ENCODE measurements around the gene VAMP5. TPM values are rescaled to one million over a fixed set of nuclear protein-coding genes. Genes with fewer than 3 reads are reported as not detected.
A peak's percentile ranks its signal among the peaks of the same experiment; 100 is the strongest.

VAMP5 gene
- total RNA-seq, 1 donor from 2014 or later: 17.1 TPM

GRCh38 chr2:85593023-85593422, 8.8 kb downstream of the VAMP5 start:
- H3K9me3 Mint-ChIP-seq (ENCODE audit: unreplicated experiment): peaks cover 3% of the 10 kb centered on the region
- Histone ChIP-seq H3K36me3 (ENCODE audit: insufficient read depth, low read length) (peaks cover 8% of the 10 kb centered on the region), H3K4me3 (ENCODE audit: insufficient read depth, low read depth, low read length) (no peak overlapping the region), H3K4me2 (ENCODE audit: low read length) (no peak overlapping the region), H3K9ac (ENCODE audit: low read length) (no peak overlapping the region), H3K27ac (ENCODE audit: low read depth, low read length) (no peak overlapping the region), H4K20me1 (ENCODE audit: insufficient read depth, low read length) (peaks cover 18% of the 10 kb centered on the region), H3K4me1 (ENCODE audit: insufficient read depth, low read length) (peaks cover 37% of the 10 kb centered on the region), H3K79me2 (ENCODE audit: insufficient read depth, low read length) (peaks cover 26% of the 10 kb centered on the region), H3K9me3 (ENCODE audit: insufficient read depth, low read depth, low read length) (no peaks in the 10 kb centered on the region), H2AFZ (ENCODE audit: low read depth, low read length) (no peak overlapping the region), H3K27me3 (ENCODE audit: insufficient read depth, low read length) (no peaks in the 10 kb centered on the region)
- TF ChIP-seq CTCF (IDR thresholded peaks at IDR 0.05; ENCODE audit: insufficient read depth, low read depth, low read length) (no peak), EZH2 (IDR thresholded peaks at IDR 0.05; ENCODE audit: insufficient read depth, low read length) (no peak)
- H3K27ac Mint-ChIP-seq (ENCODE audit: unreplicated experiment): no peak overlapping the region
- no peaks in the 10 kb centered on the region for H3K27me3 Mint-ChIP-seq (ENCODE audit: low read depth, unreplicated experiment)
- no peak for FAIRE-seq
- no peak overlapping the region for H3K4me3 Mint-ChIP-seq (ENCODE audit: unreplicated experiment)
- peaks cover 43% of the 10 kb centered on the region for H3K4me1 Mint-ChIP-seq (ENCODE audit: low read depth, unreplicated experiment)
- no peak for DNase-seq (ENCODE audit: low read depth)
- peaks cover 5% of the 10 kb centered on the region for H3K36me3 Mint-ChIP-seq (ENCODE audit: low read depth, unreplicated experiment)

DNA sequence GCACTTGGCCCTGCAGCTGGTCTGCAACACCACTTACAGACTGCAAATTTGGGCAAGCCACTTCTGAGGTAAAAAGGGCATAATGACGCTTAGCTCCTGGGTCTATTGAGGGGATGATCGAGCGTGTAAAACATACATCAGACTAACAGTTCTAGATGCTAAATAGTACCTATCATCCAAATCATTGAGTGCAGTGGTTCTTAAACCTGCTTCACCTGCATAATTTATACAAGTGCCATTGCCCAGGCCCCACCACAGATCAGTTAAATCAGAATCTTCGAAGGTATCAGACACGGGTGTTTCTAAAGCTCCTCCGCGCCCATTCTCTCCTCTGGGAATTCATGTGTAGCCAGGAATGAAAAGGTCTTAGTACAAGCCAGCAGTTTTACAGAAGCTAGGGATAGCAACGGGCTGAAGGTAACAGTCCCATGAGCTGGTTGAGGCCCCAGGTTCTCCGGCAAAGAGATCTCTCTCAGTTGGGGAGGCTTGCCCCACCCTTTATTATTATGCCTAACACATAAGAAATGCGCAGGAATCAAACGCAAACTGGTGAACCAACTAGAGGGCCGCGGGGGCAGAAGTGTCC, 10.6 kb downstream of the VAMP5 start:
- Mint-ChIP-seq H3K9me3 (ENCODE audit: unreplicated experiment) (peaks cover 3% of the 10 kb centered on the region), H3K4me3 (ENCODE audit: unreplicated experiment) (peak overlapping the region; percentile 100), H3K27me3 (ENCODE audit: low read depth, unreplicated experiment) (no peaks in the 10 kb centered on the region), H3K4me1 (ENCODE audit: low read depth, unreplicated experiment) (peaks cover 34% of the 10 kb centered on the region), H3K36me3 (ENCODE audit: low read depth, unreplicated experiment) (peaks cover 8% of the 10 kb centered on the region), H3K27ac (ENCODE audit: unreplicated experiment) (peak overlapping the region; percentile 94)
- DNase-seq (ENCODE audit: low read depth) (no peak), FAIRE-seq (no peak)
- Histone ChIP-seq H3K9ac (ENCODE audit: low read length) (peak overlapping the region; percentile 95), H3K36me3 (ENCODE audit: insufficient read depth, low read length) (peaks cover 8% of the 10 kb centered on the region), H3K27me3 (ENCODE audit: insufficient read depth, low read length) (no peaks in the 10 kb centered on the region), H4K20me1 (ENCODE audit: insufficient read depth, low read length) (peaks cover 24% of the 10 kb centered on the region), H2AFZ (ENCODE audit: low read depth, low read length) (peak overlapping the region; percentile 78), H3K4me3 (ENCODE audit: insufficient read depth, low read depth, low read length) (peak overlapping the region; percentile 93), H3K9me3 (ENCODE audit: insufficient read depth, low read depth, low read length) (no peaks in the 10 kb centered on the region), H3K4me2 (ENCODE audit: low read length) (peak overlapping the region; percentile 88), H3K79me2 (ENCODE audit: insufficient read depth, low read length) (peaks cover 30% of the 10 kb centered on the region), H3K4me1 (ENCODE audit: insufficient read depth, low read length) (peaks cover 36% of the 10 kb centered on the region), H3K27ac (ENCODE audit: low read depth, low read length) (peak overlapping the region; percentile 94)
- TF ChIP-seq EZH2 (IDR thresholded peaks at IDR 0.05; ENCODE audit: insufficient read depth, low read length) (no peak), CTCF (IDR thresholded peaks at IDR 0.05; ENCODE audit: insufficient read depth, low read depth, low read length) (no peak)

DNA sequence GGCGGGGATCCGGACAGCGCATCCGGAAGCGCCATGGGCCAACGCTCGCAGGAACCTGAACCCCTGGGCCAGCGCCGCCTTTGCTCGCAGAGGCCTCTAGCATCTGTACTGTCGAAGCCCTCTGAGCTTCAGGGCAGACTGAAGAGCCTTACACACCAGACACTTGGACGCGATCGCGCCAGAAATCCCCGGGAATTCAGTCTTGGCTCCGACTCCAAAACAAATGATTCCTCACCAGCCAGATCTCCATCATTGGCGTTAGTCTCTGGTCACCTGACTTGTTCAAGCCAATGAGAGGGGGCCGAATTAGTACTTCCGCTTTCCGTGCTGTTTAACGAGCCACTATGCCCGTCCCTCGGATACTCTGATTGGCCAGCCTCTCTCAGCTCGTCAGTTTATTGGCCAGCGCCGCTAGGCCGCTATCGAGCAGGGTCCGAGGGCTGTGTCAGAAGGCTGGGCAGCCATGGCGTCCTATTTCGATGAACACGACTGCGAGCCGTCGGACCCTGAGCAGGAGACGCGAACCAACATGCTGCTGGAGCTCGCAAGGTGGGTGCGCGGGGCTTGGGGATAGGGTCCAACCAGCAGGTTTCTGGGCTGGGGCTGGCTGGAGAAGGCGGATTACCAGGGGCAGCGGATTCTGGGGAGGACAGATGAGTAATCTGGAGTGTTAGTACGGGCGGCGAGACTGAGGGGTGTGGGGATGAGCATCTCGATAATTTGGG, 11.2 kb downstream of the VAMP5 start, which contains the start of gene RNF181:
Gene RNF181 (plus strand): TSS at position 445 of the 725 bp plus-strand sequence. CDS start 19 bp downstream, at position 464.
- peak; percentile 86 for FAIRE-seq
- Histone ChIP-seq H3K27me3 (ENCODE audit: insufficient read depth, low read length) (no peaks in the 10 kb centered on the region), H3K27ac (ENCODE audit: low read depth, low read length) (peak within 1 kb of the TSS; percentile 94), H3K4me2 (ENCODE audit: low read length) (peak within 1 kb of the TSS; percentile 88), H3K36me3 (ENCODE audit: insufficient read depth, low read length) (peaks cover 8% of the 10 kb centered on the region), H3K4me1 (ENCODE audit: insufficient read depth, low read length) (peaks cover 29% of the 10 kb centered on the region), H2AFZ (ENCODE audit: low read depth, low read length) (peak within 1 kb of the TSS; percentile 78), H4K20me1 (ENCODE audit: insufficient read depth, low read length) (peaks cover 24% of the 10 kb centered on the region), H3K4me3 (ENCODE audit: insufficient read depth, low read depth, low read length) (peak within 1 kb of the TSS; percentile 93), H3K9me3 (ENCODE audit: insufficient read depth, low read depth, low read length) (no peaks in the 10 kb centered on the region), H3K79me2 (ENCODE audit: insufficient read depth, low read length) (peaks cover 30% of the 10 kb centered on the region), H3K9ac (ENCODE audit: low read length) (peak within 1 kb of the TSS; percentile 95)
- peak; percentile 99 for DNase-seq (ENCODE audit: low read depth)
- TF ChIP-seq CTCF (IDR thresholded peaks at IDR 0.05; ENCODE audit: insufficient read depth, low read depth, low read length) (no peak), EZH2 (IDR thresholded peaks at IDR 0.05; ENCODE audit: insufficient read depth, low read length) (no peak)
- Mint-ChIP-seq H3K4me1 (ENCODE audit: low read depth, unreplicated experiment) (peaks cover 27% of the 10 kb centered on the region), H3K9me3 (ENCODE audit: unreplicated experiment) (peaks cover 3% of the 10 kb centered on the region), H3K27ac (ENCODE audit: unreplicated experiment) (peak within 1 kb of the TSS; percentile 94), H3K36me3 (ENCODE audit: low read depth, unreplicated experiment) (peaks cover 10% of the 10 kb centered on the region), H3K27me3 (ENCODE audit: low read depth, unreplicated experiment) (no peaks in the 10 kb centered on the region), H3K4me3 (ENCODE audit: unreplicated experiment) (peak within 1 kb of the TSS; percentile 100)

Measured in astrocyte (in vitro differentiated cells and primary cell).